HG03045 (cell line): Measurements from ENCODE around the gene ARHGAP40.

ENCODE experiments used
- ATAC-seq: cut with Tn5 transposase; IDR thresholded peaks from one replicate; pipeline ENCODE4 v1.9.1; 2021; ENCODE audit warnings: mild to moderate bottlenecking, moderate library complexity; ENCODE audit not compliant: unreplicated experiment

Gene ARHGAP40

DNA sequence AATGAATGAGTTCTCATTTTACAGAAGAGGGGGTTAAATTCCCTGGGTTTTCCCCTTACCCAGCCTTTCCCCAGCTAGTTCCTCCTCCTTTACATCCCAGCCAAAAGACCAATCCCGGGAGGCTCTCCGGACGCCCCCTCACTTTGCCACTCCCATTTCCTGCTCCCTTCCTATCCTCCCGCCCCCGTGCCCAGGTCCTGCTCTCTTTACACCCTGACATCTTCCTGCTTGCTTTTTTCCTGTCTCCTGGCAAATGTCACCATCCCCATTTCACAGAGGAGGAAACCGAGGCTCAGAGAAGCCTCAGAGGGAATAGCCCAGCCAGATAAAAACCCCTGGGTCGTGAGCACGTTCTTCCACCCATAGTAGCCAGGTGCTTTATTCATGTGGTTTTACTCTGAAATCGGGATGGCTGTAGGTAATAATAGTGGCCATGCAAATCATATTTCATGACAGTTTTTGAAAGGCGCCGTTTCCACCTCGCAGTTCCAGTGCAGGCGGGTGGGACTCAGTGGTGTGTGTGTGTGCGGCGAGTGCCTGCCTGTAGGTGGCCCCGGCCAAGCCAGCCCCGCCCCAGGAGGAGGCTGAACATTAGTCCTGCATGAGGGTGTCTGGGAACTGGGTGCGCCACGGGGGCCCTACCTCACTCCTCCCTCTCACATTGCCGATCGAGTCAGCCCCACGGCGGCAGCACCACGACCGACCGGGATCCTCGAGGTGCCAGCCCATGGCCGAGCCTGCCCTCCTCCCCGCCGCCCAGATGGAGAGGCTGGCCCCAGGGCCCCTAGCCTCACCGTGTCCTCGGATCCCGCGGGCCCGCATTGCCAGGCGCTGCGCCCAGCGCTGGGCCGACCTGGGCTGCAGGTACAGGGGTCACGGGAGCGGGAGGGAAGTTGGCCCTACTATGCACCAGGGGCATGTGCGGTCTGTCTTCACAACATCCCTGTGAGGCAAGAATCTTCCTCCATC, at the start of gene ARHGAP40:
ARHGAP40 (plus strand) TSS at position 594 of the 969 bp plus-strand sequence.
- ATAC-seq = no peak

DNA sequence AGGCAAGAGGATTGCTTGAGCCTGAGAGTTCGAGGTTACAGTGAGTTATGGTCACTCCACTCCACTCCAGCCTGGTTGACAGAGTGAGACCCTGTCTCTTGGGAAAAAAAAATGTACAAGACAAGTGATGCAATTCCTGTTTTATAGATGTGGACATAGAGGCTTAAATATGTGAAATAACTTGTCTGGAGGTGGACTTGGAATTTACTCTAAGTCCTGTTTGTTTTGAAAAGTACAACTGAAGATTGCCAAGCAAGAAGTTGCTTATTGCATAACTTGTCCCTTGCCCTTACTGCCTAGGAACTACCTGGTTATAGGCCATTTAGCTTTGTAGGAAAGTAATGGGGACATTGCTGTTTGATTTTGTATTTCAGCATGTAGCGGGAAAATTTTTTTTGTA, 46.6 kb upstream of the ARHGAP40 start:
- no peak for ATAC-seq

DNA sequence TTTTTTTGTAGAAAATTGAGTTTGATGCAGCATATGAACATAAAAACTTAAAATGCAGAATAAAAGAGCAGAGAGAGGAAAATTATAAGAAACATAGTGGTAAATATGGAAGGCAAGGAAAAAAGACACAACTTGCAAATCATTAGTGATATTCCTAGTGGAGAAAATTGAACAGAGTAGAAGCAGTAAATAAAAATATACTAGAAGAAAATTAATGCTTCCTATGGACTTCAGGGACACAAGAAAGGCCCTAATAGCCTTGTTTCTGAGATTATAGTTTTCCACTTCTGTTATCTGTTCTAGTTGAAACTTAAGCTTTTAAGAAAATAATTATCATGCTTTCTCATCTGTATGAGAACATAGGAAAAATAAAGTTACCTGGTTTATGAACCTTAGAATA, 46.2 kb upstream of the ARHGAP40 start:
- ATAC-seq = no peak

DNA sequence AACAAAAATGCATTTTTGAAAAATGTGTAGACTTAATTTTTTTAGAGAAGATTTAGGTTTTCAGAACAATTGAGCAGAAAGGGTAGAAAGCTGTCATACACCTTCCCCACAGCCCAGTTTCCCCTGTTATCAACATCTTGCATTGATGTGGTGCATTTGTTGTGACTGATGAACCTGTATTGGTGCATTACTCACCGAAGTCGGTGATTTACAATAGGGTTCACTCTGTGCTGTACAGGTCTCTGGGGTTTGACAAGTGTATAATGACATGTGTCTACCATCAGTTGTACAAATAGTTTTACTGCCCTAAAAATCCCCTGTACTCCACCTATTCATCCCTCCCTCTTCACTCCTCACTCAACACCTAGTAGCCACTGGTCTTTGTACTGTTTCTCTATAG, 44.4 kb upstream of the ARHGAP40 start:
- no peak for ATAC-seq

DNA sequence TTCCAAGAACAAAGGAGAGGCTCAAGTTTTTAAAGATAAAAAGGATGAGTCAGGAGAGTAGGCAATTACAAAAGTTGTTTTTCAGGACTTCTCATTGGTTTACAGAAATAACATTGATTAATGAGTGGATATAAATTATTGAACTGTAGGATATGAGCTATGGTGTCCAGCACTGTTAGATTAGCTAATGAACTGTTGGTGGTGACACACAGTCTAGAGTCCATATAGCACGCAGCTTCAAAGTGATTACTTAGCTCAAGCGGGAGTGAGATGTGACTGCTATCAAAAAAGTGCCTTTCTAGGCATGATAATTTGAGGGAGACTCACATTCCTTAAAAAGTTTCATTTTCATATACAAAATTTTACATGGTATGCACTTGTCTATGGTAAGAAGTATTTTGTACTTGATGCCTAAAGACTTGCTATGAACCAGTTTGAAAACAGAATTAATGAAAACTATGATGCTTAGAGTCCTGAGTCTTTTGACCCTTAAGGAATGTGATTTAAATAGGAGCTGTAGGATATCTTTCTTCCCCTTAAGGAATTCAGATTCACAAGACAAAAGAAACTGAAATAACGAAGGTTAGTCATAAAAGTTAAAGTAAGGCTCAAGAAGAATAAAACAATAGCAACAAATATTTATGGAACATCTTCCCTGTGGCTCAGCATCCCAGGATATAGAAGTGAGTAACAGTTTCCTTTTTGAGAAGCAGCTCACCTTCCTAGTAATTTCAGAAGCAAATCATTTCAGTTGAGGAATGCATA, 42.8 kb upstream of the ARHGAP40 start:
- ATAC-seq = no peak

DNA sequence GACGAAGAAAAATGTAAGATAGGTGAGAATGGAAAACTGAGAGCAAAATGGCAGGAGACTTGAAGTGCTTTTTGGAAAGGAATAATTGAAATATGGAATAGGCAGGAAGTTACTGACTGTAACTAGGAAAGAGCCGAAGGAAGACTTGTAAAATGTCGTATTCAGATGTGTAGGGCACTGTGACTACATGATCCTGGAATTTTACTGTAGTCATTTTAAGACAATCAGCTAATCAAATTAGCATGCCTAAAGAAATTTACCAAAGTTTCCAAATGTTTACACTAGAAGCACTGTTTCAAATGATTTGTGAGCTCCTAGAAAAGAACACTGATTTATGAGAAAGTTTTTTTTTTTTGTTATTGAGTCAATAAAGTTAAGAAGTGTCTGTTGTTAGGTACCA, 41.8 kb upstream of the ARHGAP40 start:
- no peak for ATAC-seq

DNA sequence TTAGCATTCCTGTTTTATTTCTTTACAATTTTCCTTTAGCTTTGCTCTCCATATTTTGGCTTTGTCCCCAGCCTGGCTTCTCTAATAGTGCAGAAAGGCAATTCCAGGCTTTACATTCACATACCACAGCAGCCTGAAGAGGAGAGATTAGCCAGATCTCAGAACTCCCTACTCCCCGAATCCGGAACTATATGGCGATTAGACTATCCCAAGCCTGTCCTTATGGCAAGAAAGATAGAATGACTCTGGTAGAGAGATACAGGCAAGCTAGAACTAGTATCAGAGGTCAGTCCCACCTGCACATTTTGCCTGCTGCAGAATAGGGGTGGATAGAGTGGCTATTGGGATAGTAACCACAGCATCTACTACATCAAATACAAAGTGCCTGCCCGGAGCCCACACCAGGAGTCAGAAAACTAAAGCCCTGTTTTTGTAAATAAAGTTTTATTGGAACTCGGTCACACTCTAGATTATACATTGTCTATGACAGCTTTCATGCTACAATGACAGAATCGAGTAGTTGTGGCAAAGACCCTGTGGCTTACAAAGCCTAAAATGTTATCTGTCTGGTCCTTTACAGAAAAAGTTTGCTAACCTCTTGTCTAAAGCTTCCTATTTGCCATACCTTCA, 37.7 kb upstream of the ARHGAP40 start:
- no peak for ATAC-seq

DNA sequence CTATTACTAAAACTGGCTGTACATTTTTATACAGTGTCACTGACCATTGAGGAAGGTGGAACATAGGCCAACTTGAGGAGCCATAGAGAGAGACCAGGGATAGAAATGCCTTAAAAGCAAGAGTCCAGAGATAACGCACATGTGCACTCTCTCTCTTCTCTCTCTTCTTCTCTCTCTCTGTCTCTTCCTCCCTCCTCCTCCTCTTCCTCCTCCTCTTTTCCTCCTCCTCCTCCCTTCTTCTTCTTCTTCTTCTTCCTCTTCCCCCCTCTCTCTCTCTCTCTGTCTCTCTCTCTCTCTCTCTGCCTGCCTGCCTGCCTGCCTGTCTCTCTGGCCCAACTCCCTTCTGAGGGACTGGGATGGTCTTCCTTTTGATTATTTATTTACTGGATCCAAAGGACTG, 36.9 kb upstream of the ARHGAP40 start:
- ATAC-seq = no peak

DNA sequence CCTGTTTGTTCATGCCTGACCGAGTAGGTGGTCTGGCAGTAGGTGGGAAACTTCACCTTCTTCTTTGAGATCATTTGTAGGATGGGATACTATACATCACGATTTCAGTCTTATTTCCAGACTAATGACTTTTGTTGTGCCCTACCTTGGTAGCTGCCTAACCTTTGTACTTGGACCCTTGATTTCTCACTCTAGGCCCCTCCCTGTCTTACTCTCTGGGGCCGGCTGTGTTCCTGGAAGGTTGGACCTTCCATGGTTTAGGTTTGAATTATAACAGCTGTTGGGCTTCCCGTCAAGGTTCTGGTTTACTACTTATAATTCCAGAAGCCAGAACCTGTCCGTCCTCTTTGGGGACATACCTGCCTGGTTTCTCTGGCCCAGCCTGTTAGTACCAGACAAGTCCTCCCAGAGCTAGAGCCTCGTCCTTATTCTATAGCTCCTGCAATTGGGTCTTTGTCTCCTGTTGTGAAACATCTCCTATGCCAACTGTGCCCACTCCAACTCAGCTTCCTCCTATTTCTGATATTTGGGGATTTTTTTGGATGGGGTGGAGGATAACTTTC, 35.5 kb upstream of the ARHGAP40 start:
- ATAC-seq = no peak

DNA sequence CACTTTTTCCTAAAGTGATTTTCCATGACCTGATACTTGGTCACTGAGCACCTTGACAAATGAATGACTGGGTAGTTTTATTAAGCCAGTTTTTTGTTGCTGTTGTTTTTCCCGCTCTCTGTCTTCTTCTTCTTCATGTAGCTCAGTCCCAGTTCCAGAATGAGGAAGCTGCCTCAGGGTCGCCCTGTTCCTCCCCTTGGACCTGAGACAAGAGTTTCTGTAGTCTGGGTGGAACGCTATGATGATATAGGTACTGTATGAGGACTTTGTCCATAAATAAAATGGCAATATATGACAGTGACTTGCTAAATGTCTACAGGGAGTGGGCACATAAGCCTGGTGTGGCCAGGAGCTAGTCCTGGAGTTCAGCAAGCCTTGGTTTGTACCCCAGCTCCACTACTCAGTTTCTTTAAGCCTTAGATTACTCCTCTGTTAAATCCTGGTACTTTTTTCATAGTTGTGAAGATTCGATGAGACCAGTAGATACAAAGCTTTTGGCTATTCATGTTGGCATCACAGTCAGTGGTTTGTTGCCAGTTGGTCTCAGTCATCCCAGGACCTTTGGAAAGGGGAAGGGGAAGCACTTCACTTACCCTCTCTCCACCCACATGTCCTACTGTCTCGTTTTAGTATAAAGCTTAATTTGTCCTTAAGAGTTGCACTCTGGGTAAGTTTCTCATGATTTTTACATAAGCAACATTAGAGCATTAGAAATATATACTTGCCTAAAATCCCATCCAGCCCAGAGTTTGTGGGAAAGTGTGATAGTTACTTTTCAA, 31.7 kb upstream of the ARHGAP40 start:
- no peak for ATAC-seq

DNA sequence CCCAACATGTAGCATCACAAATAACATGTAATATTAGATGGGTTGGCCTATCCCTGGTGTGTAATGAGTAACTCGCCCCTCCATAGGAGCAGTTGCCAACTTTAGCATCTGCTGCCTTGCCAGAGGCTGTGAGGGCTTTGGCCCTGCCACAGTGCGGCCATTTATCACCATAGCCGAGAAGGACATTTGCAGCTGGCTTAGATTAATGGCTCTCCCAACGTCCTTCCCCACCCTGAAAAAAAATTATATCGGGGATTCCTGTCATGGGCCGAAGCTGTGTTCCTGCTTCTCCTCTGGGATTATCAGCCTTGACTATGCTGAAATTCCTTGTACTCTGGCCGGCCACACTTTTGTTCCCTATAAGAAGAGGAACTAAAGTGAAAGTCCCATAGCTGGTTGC, 28.2 kb upstream of the ARHGAP40 start:
- ATAC-seq = no peak

DNA sequence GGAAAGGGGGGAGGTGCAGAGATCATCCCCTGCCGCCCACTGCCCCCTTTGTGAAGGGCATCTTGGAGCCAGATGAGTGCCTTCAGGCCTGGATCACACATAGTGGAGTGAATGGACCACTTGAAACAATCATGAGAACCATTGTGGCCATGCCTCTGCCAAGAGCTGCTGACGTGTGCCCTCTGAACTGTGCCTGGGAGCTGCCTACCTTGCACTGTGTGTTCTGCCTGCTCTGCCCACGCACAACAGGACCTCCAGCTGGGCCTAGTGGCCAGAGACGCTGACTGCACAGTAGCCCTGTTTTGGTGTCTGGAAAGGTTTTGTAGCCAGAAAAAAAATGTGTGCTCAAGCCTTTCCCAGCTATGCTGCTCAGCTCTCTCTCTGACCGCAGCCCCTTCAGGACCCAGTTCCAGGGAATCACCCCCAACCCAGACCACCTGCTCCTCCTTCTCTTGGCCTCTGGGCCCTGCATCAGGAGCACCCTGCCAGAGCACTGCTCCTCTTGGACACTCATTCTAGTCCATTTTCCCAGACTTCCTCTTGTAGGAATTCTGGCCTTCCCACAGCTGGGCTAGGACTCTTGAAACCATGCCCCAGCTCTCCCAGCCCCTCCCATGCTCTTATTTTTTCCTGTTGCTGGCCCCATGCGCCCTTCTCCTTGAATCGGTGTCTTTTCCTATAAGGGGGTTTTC, 22.2 kb upstream of the ARHGAP40 start:
- no peak for ATAC-seq

DNA sequence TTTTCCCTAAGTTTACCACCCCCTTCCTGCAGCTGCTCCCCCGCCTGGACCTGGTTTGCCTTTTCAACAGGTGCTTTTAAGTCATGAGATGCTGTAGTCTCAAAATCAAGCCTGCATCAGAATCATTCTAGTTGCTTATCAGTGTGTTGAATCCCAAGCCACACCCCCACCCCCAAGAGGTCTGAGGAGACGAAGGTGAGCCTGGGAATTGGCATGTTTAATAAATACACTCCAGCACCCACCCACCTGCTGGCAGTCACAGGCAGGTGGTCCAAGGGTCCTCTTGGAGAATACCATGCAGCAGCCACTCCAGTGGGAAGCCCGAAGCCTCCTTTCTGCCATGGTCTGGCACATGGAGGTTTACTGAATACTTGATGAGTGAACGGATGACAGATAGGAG, 21.7 kb upstream of the ARHGAP40 start:
- ATAC-seq = no peak

DNA sequence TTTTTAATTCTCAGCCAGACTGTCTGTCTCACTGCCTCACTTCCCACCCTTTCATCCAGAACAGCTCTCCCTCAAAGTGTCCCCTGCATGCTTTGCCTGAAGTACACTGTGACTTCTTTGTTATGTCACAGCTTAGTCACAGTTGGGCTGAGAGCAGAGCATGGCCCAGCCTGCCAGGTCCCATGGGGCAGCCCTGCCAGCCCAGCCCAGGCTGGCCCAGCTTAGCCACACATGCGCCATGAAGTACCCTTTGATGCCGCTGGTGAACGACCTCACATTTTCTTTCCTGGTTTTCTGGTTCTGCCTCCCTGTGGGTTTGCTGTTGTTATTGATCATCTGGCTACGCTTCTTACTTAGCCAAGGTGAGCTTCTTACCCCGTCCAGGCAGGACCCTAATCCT, 20.6 kb upstream of the ARHGAP40 start, which contains the start of gene ADIG:
ADIG (plus strand) TSS at position 185 of the 400 bp plus-strand sequence; CDS start at position 239, 54 bp downstream.
- ATAC-seq = no peak

DNA sequence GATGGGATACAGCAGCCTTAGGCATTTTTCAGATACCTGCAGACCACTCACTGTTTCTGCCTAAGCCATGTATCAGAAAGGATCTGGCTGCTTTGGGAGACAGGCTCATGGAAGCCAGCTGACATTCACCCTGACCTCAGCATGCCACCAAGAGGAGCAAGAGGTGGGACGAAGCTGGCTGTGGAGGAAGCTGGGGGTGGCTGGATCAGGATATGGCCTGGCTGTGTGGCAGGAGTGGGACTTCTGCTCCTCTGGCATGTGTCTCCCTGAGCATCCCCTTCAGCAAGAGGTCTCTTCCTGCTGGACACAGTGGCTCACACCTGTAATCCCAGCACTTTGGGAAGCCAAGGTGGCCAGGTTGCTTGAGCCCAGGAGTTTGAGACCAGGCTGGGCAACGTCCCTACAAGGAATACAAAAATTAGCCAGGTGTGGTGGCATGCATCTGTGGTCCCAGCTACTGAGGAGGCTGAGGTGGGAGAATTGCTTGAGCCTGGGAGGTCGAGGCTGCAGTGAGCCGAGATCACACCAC, 19.7 kb upstream of the ARHGAP40 start:
- ATAC-seq = no peak

DNA sequence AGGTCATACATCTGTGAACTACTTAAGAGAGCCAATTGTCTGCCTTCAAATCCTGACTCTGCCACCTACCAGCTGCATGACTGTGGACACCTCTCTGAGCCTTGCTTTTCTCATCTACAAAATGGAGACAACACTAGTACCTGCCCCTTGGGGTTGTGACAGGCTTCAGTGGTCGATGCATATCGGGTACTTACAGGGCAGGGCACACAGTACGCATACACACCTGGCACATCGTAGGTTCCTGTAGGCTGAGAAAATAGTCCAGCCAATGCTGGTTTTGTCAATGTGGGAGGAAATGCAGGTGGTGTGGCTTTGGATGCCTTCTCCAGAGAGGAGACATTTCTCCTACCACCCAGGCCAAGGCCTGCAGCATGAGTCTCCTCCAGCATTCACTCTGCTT, 18.3 kb upstream of the ARHGAP40 start:
- ATAC-seq = no peak

DNA sequence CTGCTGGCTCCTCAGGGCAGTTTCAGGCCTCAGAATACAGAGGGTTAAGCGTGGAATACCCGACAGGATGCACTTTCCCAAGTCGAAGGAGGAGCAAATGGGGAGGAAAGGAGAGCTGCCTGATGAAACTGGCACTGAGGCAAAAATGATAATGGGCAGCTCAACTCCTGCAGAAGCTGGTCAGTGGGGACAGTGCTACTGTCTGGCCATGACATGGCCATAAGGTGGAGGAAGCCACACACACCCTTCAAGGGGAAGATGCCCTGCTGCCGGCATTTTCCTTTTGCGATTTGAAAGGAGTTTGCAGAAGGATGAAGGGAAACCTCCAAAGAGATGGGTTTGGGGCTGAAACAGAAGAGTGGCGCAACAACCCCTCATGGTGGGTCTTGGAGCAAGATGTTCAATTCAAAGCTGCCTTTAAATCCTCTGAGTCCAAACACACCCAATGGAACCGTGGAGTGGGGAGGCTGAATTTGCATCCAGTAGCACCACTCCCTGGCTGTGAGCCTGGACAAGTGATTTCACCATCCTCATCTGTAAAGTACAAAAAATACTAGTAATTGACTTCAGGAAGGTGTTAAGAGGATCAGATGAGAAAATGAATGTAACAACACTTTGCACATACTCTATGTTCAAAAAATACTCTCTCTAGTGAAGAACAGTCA, 17.4 kb upstream of the ARHGAP40 start:
- ATAC-seq = no peak

DNA sequence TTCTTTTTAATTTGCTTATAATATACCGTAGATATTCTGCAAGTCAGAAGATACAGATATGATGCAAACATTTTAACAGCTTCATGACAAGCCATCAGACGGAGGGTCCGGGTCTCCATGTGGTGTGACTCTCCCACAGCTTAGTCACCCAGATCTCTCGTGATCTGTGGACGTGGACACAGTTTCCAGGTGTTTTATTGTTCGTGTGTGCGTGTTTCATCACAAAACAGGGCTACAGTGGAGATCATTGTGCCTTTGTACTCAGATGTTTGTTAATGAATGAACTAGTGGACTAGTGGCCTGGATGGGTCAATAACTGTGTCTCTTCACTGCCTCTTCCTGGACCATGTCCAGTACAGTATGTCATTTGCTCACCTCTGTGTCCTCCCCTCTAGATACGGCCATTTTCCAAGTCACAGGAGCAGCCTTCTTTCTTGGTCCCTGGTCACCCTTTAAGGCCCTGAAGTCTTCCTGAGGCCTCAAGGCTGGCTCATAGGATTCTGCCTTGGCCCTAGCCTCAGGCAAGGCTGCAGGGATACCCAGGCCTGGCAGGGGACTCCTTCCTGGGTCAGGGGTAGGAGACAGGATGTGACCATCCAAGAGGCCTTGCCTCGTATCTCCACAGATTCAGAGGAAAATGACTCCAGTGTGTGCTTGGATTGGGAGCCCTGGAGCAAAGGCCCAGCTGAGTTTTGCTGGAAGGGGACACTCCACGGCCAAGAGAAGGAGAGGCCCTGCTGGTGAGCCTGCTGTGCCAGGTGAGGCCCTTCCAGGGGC, 16.0 kb upstream of the ARHGAP40 start:
- no peak for ATAC-seq
